Tibial nerve (tissue), 4 donors: ENCODE results near the gene ARHGAP15.

Experiments used
- EP300 ChIP-seq, 2 donors: sonication (generic); formaldehyde crosslinking; IDR thresholded peaks; one replicate each; pipeline ENCODE4 v1.6.1; 2017; ENCODE audit warnings: antibody characterized with exemption in 2 of 2, mild to moderate bottlenecking in 1 of 2
- POLR2A ChIP-seq, 2 donors: fragments of 450-650 bp; IDR thresholded peaks; one replicate each; pipeline ENCODE4 v1.6.1; 2017; ENCODE audit warnings: antibody characterized with exemption in 2 of 2, mild to moderate bottlenecking in 2 of 2, moderate library complexity in 2 of 2
- TF ChIP-seq, protein P1 (sequence below), 5 experiments: fragments of 200-600 bp in 3 of 5; fragments of 450-650 bp in 2 of 5; sonication (generic) in 3 of 5; IDR thresholded peaks; one replicate each; pipeline ENCODE4 v1.5.1; 2016 to 2019; ENCODE audit warnings: antibody characterized with exemption in 5 of 5, mild to moderate bottlenecking in 3 of 5, moderate library complexity in 2 of 5

DNA sequence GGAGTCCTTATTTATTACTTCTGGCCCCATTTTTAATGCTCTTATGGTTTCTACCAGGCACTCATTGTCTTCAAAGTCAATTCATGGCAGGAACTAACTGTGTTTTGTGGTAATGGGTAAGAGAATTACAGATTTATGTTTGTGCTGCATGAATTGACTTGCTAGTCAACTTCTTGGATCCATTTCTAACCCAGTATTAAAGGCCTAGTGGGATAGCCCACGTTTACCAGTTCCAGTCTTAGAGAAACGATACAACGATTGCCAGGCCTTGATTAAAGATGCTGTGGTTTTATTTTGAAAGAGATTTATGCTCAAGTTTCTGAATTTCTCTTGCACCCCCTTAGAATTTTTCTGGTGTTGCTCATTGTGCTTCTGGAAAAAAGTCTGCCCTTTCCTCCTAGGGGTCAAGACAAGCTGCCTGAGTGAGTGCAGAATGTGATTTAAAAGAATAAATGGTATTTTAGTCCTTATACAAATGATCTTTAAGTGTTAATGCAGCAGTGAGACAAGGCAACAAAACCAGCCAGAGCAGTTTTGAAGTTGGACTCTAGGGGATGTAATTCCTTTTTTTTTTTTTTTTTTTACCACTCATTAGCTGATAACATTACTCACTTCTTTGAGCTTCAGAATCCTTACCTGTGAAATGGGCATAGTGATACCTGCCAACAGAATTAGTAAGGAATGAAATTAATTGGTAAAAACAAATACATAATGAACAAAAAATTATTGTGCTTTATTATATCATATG is 101.5 kb downstream of the ARHGAP15 start:
- TF ChIP-seq, protein P1, sequence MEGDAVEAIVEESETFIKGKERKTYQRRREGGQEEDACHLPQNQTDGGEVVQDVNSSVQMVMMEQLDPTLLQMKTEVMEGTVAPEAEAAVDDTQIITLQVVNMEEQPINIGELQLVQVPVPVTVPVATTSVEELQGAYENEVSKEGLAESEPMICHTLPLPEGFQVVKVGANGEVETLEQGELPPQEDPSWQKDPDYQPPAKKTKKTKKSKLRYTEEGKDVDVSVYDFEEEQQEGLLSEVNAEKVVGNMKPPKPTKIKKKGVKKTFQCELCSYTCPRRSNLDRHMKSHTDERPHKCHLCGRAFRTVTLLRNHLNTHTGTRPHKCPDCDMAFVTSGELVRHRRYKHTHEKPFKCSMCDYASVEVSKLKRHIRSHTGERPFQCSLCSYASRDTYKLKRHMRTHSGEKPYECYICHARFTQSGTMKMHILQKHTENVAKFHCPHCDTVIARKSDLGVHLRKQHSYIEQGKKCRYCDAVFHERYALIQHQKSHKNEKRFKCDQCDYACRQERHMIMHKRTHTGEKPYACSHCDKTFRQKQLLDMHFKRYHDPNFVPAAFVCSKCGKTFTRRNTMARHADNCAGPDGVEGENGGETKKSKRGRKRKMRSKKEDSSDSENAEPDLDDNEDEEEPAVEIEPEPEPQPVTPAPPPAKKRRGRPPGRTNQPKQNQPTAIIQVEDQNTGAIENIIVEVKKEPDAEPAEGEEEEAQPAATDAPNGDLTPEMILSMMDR (IDR thresholded peaks at IDR 0.05): no peak
- TF ChIP-seq POLR2A (IDR thresholded peaks at IDR 0.05) (no peak), EP300 (IDR thresholded peaks at IDR 0.05) (no peak)
